ENCODE data around the gene FN3KRP. TPM values are rescaled to one million over a fixed set of nuclear protein-coding genes. Genes with fewer than 3 reads are reported as not detected.

Gene FN3KRP
- total and polyA plus RNA-seq, 10 of the 15 experiments (the other 5 are each of a cell fraction or from before 2014, with no cell fraction given): 1.8 to 50.5 (median 26.5) TPM

DNA sequence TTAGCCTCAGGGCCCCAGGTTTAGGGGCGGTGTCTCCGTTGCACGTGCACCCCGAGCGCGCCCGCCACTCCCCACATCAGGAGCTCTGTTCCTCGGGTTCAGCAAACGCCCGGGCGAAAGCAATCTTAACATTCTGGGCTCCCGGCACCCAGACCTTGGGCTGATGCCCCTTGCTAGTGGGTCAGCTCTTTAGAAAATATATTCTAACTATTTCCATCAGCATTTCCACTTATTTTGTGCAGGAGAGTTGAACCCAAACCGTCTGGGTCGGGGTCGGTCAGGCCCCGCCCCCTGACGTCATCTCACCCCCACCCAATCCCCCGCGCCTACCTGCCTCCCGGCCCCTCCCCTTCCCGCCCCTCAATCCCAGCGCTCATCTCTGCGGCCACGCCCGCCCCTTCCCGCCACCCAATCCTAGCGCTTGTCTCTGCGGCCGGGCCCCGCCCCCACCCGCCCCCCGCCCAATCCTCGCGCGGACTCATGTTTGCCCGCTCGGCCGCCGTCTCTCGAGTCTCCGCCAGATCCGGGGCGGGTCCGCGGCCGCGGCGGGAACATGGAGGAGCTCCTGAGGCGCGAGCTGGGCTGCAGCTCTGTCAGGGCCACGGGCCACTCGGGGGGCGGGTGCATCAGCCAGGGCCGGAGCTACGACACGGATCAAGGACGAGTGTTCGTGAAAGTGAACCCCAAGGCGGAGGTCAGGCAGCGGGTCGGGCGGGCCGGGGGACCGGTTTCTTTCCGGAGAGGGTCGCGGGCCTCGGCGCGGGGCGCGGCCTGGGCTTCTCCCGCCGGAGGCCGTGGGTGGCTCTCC lies at the start of gene FN3KRP (continued):
- TF ChIP-seq FOS (IDR thresholded peaks at IDR 0.05; ENCODE audit: borderline replicate concordance, extremely low read depth, insufficient read length) (no peak), SREBF1 (IDR thresholded peaks at IDR 0.05; ENCODE audit: low read length) (no peak), MYC (IDR thresholded peaks at IDR 0.05; ENCODE audit: insufficient read depth, insufficient read length, insufficient replicate concordance, low read length, severe bottlenecking) (no peak), NR2F1 (conservative IDR thresholded peaks at IDR 0.05) (no peak; the same call in 1 of the 2 replicates), IKZF2 (IDR thresholded peaks at IDR 0.05) (no peak), MYB (IDR thresholded peaks at IDR 0.05; ENCODE audit: borderline replicate concordance, low read depth, low read length) (no peak), ZZZ3 (IDR thresholded peaks at IDR 0.05; ENCODE audit: control insufficient read depth, insufficient read length, low read depth) (no peak), RELA (IDR thresholded peaks at IDR 0.05; ENCODE audit: borderline replicate concordance, partially characterized antibody) (no peak), KLF5 (IDR thresholded peaks at IDR 0.05; ENCODE audit: partially characterized antibody) (no peak), JUNB (IDR thresholded peaks at IDR 0.05) (no peak), POLR2AphosphoS2 (IDR thresholded peaks at IDR 0.05; ENCODE audit: low read depth, low read length) (no peak), ETV6 (conservative IDR thresholded peaks at IDR 0.05 in 1 of 2, IDR thresholded peaks at IDR 0.05 in 1 of 2; ENCODE audit: borderline replicate concordance in 1 of 2, low read depth in 1 of 2) (no peak)
- TF ChIP-seq, protein P1, sequence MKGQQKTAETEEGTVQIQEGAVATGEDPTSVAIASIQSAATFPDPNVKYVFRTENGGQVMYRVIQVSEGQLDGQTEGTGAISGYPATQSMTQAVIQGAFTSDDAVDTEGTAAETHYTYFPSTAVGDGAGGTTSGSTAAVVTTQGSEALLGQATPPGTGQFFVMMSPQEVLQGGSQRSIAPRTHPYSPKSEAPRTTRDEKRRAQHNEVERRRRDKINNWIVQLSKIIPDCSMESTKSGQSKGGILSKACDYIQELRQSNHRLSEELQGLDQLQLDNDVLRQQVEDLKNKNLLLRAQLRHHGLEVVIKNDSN (IDR thresholded peaks at IDR 0.05; ENCODE audit: borderline replicate concordance, extremely low read length, insufficient read depth, low read depth, low read length): no peak
- TF ChIP-seq, protein P2, sequence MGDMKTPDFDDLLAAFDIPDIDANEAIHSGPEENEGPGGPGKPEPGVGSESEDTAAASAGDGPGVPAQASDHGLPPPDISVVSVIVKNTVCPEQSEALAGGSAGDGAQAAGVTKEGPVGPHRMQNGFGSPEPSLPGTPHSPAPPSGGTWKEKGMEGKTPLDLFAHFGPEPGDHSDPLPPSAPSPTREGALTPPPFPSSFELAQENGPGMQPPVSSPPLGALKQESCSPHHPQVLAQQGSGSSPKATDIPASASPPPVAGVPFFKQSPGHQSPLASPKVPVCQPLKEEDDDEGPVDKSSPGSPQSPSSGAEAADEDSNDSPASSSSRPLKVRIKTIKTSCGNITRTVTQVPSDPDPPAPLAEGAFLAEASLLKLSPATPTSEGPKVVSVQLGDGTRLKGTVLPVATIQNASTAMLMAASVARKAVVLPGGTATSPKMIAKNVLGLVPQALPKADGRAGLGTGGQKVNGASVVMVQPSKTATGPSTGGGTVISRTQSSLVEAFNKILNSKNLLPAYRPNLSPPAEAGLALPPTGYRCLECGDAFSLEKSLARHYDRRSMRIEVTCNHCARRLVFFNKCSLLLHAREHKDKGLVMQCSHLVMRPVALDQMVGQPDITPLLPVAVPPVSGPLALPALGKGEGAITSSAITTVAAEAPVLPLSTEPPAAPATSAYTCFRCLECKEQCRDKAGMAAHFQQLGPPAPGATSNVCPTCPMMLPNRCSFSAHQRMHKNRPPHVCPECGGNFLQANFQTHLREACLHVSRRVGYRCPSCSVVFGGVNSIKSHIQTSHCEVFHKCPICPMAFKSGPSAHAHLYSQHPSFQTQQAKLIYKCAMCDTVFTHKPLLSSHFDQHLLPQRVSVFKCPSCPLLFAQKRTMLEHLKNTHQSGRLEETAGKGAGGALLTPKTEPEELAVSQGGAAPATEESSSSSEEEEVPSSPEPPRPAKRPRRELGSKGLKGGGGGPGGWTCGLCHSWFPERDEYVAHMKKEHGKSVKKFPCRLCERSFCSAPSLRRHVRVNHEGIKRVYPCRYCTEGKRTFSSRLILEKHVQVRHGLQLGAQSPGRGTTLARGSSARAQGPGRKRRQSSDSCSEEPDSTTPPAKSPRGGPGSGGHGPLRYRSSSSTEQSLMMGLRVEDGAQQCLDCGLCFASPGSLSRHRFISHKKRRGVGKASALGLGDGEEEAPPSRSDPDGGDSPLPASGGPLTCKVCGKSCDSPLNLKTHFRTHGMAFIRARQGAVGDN (IDR thresholded peaks at IDR 0.05): no peak
- TF ChIP-seq, protein P3, sequence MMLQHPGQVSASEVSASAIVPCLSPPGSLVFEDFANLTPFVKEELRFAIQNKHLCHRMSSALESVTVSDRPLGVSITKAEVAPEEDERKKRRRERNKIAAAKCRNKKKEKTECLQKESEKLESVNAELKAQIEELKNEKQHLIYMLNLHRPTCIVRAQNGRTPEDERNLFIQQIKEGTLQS (IDR thresholded peaks at IDR 0.05; ENCODE audit: borderline replicate concordance, extremely low read depth, low read depth, low read length): no peak
- TF ChIP-seq, protein P4, sequence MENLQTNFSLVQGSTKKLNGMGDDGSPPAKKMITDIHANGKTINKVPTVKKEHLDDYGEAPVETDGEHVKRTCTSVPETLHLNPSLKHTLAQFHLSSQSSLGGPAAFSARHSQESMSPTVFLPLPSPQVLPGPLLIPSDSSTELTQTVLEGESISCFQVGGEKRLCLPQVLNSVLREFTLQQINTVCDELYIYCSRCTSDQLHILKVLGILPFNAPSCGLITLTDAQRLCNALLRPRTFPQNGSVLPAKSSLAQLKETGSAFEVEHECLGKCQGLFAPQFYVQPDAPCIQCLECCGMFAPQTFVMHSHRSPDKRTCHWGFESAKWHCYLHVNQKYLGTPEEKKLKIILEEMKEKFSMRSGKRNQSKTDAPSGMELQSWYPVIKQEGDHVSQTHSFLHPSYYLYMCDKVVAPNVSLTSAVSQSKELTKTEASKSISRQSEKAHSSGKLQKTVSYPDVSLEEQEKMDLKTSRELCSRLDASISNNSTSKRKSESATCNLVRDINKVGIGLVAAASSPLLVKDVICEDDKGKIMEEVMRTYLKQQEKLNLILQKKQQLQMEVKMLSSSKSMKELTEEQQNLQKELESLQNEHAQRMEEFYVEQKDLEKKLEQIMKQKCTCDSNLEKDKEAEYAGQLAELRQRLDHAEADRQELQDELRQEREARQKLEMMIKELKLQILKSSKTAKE (IDR thresholded peaks at IDR 0.05; ENCODE audit: low read depth, poor library complexity, severe bottlenecking): no peak
- TF ChIP-seq, protein P5, sequence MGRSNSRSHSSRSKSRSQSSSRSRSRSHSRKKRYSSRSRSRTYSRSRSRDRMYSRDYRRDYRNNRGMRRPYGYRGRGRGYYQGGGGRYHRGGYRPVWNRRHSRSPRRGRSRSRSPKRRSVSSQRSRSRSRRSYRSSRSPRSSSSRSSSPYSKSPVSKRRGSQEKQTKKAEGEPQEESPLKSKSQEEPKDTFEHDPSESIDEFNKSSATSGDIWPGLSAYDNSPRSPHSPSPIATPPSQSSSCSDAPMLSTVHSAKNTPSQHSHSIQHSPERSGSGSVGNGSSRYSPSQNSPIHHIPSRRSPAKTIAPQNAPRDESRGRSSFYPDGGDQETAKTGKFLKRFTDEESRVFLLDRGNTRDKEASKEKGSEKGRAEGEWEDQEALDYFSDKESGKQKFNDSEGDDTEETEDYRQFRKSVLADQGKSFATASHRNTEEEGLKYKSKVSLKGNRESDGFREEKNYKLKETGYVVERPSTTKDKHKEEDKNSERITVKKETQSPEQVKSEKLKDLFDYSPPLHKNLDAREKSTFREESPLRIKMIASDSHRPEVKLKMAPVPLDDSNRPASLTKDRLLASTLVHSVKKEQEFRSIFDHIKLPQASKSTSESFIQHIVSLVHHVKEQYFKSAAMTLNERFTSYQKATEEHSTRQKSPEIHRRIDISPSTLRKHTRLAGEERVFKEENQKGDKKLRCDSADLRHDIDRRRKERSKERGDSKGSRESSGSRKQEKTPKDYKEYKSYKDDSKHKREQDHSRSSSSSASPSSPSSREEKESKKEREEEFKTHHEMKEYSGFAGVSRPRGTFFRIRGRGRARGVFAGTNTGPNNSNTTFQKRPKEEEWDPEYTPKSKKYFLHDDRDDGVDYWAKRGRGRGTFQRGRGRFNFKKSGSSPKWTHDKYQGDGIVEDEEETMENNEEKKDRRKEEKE (IDR thresholded peaks at IDR 0.05): no peak

Data from GM12878 (cell line).